Astrocyte of the spinal cord (primary cell): ENCODE results near the gene GAMT.

Experiments
- DNase-seq: peaks from one replicate; pipeline ENCODE4 v3.0.0; 2011; ENCODE audit warnings: low read depth, low spot score
- H3K4me3 ChIP-seq: 2 replicates; pipeline ENCODE4 v1.5.1; 2011; ENCODE audit warnings: low read depth, mild to moderate bottlenecking, low read length, moderate library complexity
- CTCF ChIP-seq: IDR thresholded peaks from 2 replicates; pipeline ENCODE4 v1.5.1; 2012; ENCODE audit warnings: low read depth, mild to moderate bottlenecking, low read length, inconsistent platforms
- in situ Hi-C: cut with HindIII; loops from 2 replicates; pipeline ENCODE4 v1.10.0; 2017; ENCODE audit warnings: low sequenced_read_pairs

GAMT gene

DNA sequence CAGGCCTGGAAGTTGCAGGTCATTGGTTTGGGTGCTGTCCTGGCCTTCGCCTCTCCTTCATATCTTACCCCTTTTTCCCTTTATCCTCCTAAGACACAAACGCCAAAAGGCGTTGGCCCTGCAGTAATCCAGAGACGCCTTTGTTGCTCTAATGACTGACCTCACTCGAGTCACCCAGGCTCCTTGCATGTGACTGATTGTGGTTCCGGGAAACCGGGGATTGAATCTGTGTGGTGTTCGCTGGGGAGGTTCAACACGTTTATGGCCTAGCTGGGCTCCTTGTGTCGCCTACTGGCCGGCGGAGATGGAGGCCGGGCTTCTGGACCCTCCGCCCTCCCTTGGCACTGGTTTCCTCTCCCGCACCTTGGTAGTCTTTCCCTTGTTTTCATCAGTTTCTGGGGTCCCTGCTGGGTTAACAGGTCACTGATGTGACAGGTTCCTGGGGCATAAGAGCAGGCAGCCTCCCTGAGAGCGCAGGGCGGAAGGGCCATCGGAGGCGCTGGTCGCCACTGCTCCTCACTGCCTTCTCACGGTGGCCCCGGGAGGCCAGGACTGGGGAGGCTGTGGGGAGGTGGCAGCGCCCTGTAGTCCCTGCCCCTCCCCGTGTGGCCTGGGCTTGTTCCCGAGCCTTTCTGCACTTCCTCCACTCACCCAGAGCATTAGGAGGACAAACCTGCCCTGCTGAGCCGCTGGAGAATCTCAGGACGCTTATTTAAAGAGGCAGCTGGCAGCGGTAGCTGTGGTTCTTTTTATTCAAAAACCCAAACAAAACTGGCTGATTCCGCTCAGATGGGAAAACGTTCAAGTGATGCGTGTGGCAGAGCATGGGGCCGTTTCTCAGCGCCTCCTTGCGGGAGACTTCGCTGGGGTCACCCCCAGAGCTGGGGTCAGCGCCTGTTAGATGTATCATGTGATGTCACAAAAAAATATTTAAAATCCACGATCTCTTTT lies 35.7 kb downstream of the GAMT start:
- H3K4me3 ChIP-seq: no peak overlapping the region
- TF ChIP-seq CTCF: no peak
- DNase-seq: no peak
- in situ Hi-C loops: no loop called here

- in situ Hi-C loops: no loop called here
- no peak overlapping the region for H3K4me3 ChIP-seq
- TF ChIP-seq CTCF: peak; percentile 38
- DNase-seq: peak; percentile 23
Measured at GRCh38 chr19:1364070-1364704, 37.2 kb downstream of the GAMT start.

GRCh38 chr19:1363599-1363998 lies 37.7 kb downstream of the GAMT start:
- no peak for DNase-seq
- in situ Hi-C loops: no loop called here
- TF ChIP-seq CTCF: no peak
- no peak overlapping the region for H3K4me3 ChIP-seq

DNA sequence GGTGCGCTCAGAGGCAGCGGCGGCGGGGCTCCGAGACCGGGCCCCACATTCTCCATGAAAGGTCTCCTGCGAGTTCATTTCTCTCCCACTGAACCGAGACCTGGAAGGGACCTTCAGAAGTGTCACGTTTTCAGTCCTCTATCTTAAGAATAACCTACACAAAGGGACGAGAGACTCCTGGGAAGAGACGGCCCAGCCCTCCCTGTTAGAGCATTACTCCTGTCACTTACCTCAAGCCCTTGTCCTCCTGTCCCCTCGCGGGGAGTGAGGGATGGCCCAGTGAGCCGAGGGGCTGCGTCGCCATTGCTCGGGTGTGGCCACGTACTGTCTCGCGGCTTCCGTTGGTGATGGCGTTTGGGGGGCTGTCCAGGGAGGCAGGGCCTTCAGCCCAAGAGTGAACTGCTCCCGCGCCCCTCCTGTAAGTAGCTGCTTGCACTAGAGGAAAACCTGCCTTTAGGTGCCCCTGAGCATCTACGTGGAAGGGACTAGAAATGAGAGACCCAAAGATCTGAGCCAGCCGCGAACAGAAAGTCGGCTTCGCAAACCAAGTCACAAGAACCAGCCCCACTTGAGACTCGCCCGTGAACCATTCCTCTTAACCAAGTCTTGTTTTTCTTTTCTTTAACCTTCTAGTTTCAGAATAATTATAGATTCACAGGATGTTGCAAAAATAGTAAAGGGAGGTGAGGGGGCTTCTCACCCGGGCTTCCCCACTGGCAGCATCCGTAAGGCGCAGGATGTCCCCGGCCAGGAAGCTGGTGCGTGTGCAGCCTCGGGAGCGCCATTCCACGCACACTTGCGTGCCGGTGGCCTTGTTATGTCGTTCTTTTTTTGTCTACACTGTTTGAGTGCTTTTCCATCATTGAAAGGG lies 38.7 kb downstream of the GAMT start:
- in situ Hi-C loops: no loop called here
- no peak overlapping the region for H3K4me3 ChIP-seq
- no peak for TF ChIP-seq CTCF
- no peak for DNase-seq

- in situ Hi-C loops: no loop called here
- H3K4me3 ChIP-seq: peak overlapping the region; percentile 27
- peak; percentile 84 for DNase-seq
- TF ChIP-seq CTCF: no peak
Measured at GRCh38 chr19:1361601-1362386, 39.5 kb downstream of the GAMT start.
